GM12878 (cell line): Measurements from ENCODE around the gene HAS3.

Source experiments
- RFX5 ChIP-seq: IDR thresholded peaks from 2 replicates; pipeline ENCODE4 v1.6.1; 2011; ENCODE audit warnings: low read depth, low read length, improper control_type of control experiment
- ZNF24 ChIP-seq: fragments of 450-650 bp; IDR thresholded peaks from 2 replicates; pipeline ENCODE4 v1.6.1; 2017; ENCODE audit warnings: antibody characterized with exemption, mild to moderate bottlenecking

- TF ChIP-seq RFX5 (no peak), ZNF24 (no peak)
These were observed 40.2 kb downstream of the HAS3 start for GRCh38 chr16:69145658-69146057.
